GM23248 (cell line): Measurements from ENCODE around the gene LRCOL1.

ENCODE experiments used
- EZH2 ChIP-seq: fragments of 200-600 bp; sonication (generic); IDR thresholded peaks from 2 replicates; pipeline ENCODE4 v1.6.1; 2018; ENCODE audit warnings: antibody characterized with exemption, mild to moderate bottlenecking; ENCODE audit not compliant: insufficient read depth, poor library complexity, severe bottlenecking
- EZH2phosphoT487 ChIP-seq: fragments of 200-600 bp; sonication (generic); IDR thresholded peaks from 2 replicates; pipeline ENCODE4 v1.6.1; 2018; ENCODE audit warnings: antibody characterized with exemption, moderate library complexity, mild to moderate bottlenecking, low read depth; ENCODE audit not compliant: insufficient read depth

DNA sequence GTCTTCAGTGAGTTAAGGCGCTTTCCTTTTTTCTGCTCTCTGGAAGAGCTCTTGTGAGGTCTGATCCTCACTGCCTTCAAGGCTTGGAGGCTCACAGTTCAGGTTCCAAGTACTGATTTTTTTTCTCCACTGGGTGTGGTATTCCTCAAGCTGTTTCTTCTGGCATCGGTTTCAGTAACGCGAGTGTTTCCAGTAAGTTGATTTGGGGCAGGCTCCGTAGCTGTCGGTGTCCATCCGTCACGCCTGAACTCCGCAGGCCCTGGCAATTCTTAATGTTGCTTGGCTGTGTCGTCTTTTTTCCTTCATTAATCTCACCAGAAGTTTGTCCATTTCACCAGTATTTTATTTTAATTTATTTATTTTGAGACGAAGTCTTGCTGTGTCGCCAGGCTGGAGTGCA is 30.6 kb downstream of the LRCOL1 start:
- TF ChIP-seq EZH2 (no peak), EZH2phosphoT487 (no peak)
